SK-N-SH (cell line): ENCODE measurements around the gene KRT73. TPM values are rescaled to one million over a fixed set of nuclear protein-coding genes. Genes with fewer than 3 reads are reported as not detected.

ENCODE experiments used
- CTCF ChIA-PET: fragments of 300-600, 350-600 bp; formaldehyde crosslinking; extraction: SDS; loops from one replicate; lab custom pipeline; 2021; lab: Yijun Ruan, JAX
- POLR2A ChIA-PET: fragments of 350-600 bp; sonication (Branson Sonifier 250); formaldehyde crosslinking; extraction: SDS; loops from one replicate; lab custom pipeline; 2020; ENCODE audit warnings: antibody characterized with exemption, inconsistent platforms; lab: Yijun Ruan, JAX
- DNase-seq: peaks from one replicate; pipeline ENCODE4 v3.0.0; 2012
- H2AFZ ChIP-seq: fragments of 200-600 bp; sonication (generic); 2 replicates; pipeline ENCODE4 v1.8.1; 2016; ENCODE audit warnings: antibody characterized with exemption, mild to moderate bottlenecking, low read depth
- H3F3A ChIP-seq: fragments of 200-600 bp; sonication (generic); replicated peaks from 2 replicates; pipeline ENCODE3; 2016; ENCODE audit warnings: antibody characterized with exemption, mild to moderate bottlenecking; ENCODE audit not compliant: insufficient read depth
- H3K27ac ChIP-seq, 2 experiments: fragments of 200-500 bp in 1 of 2; fragments of 200-600 bp in 1 of 2; sonication (Bioruptor generic) in 1 of 2; sonication (generic), shearing (Covaris generic) in 1 of 2; 2 replicates each; pipeline versions ENCODE4 v1.5.1 to v1.6.1; 2014 to 2016; ENCODE audit warnings: low read depth in 2 of 2, inconsistent platforms in 1 of 2, low read length in 1 of 2, mild to moderate bottlenecking in 1 of 2, mixed read lengths in 1 of 2
- H3K27me3 ChIP-seq: fragments of 200-600 bp; sonication (generic), shearing (Covaris generic); 2 replicates; pipeline ENCODE4 v1.6.1; 2016; ENCODE audit warnings: mixed run types; ENCODE audit not compliant: insufficient read depth
- H3K36me3 ChIP-seq, 2 experiments: fragments of 200-500 bp in 1 of 2; fragments of 200-600 bp in 1 of 2; sonication (Bioruptor generic) in 1 of 2; sonication (generic) in 1 of 2; replicated peaks in 1 of 2; 2 replicates each; pipeline versions ENCODE3 to v1.5.1; 2014 to 2016; ENCODE audit warnings: low read length in 1 of 2, mild to moderate bottlenecking in 1 of 2; ENCODE audit not compliant: insufficient read depth in 2 of 2, control insufficient read depth in 1 of 2
- H3K4me1 ChIP-seq, 2 experiments: fragments of 200-500 bp in 1 of 2; fragments of 200-600 bp in 1 of 2; sonication (Bioruptor generic) in 1 of 2; sonication (generic), shearing (Covaris generic) in 1 of 2; 2 replicates each; pipeline versions ENCODE4 v1.5.1 to v1.6.1; 2014 to 2016; ENCODE audit warnings: low read depth in 1 of 2, low read length in 1 of 2, mixed run types in 1 of 2; ENCODE audit not compliant: insufficient read depth in 2 of 2, control insufficient read depth in 1 of 2
- H3K4me2 ChIP-seq: fragments of 200-600 bp; sonication (generic), shearing (Covaris generic); 2 replicates; pipeline ENCODE4 v1.6.1; 2017; ENCODE audit warnings: mixed run types
- H3K4me3 ChIP-seq, 2 experiments: fragments of 200-500 bp in 1 of 2; fragments of 200-600 bp in 1 of 2; sonication (Bioruptor generic) in 1 of 2; sonication (generic), shearing (Covaris generic) in 1 of 2; 2 replicates each; pipeline versions ENCODE4 v1.5.1 to v1.8.1; 2014 to 2016; ENCODE audit warnings: low read depth in 2 of 2, inconsistent platforms in 1 of 2, low read length in 1 of 2, mild to moderate bottlenecking in 1 of 2, mixed read lengths in 1 of 2, moderate library complexity in 1 of 2
- H3K79me2 ChIP-seq: fragments of 200-600 bp; sonication (generic); 2 replicates; pipeline ENCODE4 v1.8.1; 2017; ENCODE audit warnings: mild to moderate bottlenecking; ENCODE audit not compliant: insufficient read depth
- H3K9ac ChIP-seq: fragments of 200-600 bp; sonication (generic); 2 replicates; pipeline ENCODE4 v1.6.1; 2017; ENCODE audit warnings: mixed run types
- H3K9me2 ChIP-seq: fragments of 200-600 bp; sonication (generic); 2 replicates; pipeline ENCODE4 v1.6.1; 2017; ENCODE audit warnings: mixed run types
- H3K9me3 ChIP-seq: fragments of 200-600 bp; sonication (generic); 2 replicates; pipeline ENCODE4 v1.6.1; 2017; ENCODE audit warnings: mixed run types, mild to moderate bottlenecking, moderate library complexity
- H4K20me1 ChIP-seq: fragments of 200-600 bp; sonication (generic); 2 replicates; pipeline ENCODE4 v1.6.1; 2017; ENCODE audit warnings: mild to moderate bottlenecking, mixed run types; ENCODE audit not compliant: insufficient read depth
- EZH2phosphoT487 ChIP-seq: fragments of 200-600 bp; sonication (generic); IDR thresholded peaks from 2 replicates; pipeline ENCODE4 v1.6.1; 2017; ENCODE audit warnings: low read depth, mixed run types, mild to moderate bottlenecking, antibody characterized with exemption, moderate library complexity, borderline replicate concordance
- MXI1 ChIP-seq: IDR thresholded peaks from 2 replicates; pipeline ENCODE4 v1.6.1; 2012; ENCODE audit warnings: mild to moderate bottlenecking, low read depth, low read length, improper control_type of control experiment
- NRF1 ChIP-seq: IDR thresholded peaks from 2 replicates; pipeline ENCODE4 v1.6.1; 2012; ENCODE audit warnings: low read depth, mild to moderate bottlenecking, low read length
- RAD21 ChIP-seq: IDR thresholded peaks from 2 replicates; pipeline ENCODE4 v1.6.1; 2012; ENCODE audit warnings: mild to moderate bottlenecking, low read length
- RCOR1 ChIP-seq: fragments of 150-350 bp; IDR thresholded peaks from 2 replicates; pipeline ENCODE4 v1.6.1; 2017; ENCODE audit warnings: antibody characterized with exemption, low read length
- RFX5 ChIP-seq: IDR thresholded peaks from 2 replicates; pipeline ENCODE4 v1.6.1; 2012; ENCODE audit warnings: mild to moderate bottlenecking, improper control_type of control experiment, low read length
- SIN3A ChIP-seq: IDR thresholded peaks from 2 replicates; pipeline ENCODE4 v1.6.1; 2012; ENCODE audit warnings: low read depth, mild to moderate bottlenecking, low read length, moderate library complexity, borderline replicate concordance
- SMC3 ChIP-seq: IDR thresholded peaks from 2 replicates; pipeline ENCODE4 v1.6.1; 2012; ENCODE audit warnings: low read depth, low read length, improper control_type of control experiment
- TAF1 ChIP-seq: IDR thresholded peaks from 2 replicates; pipeline ENCODE4 v1.6.1; 2012; ENCODE audit warnings: low read depth, mild to moderate bottlenecking, low read length, moderate library complexity, borderline replicate concordance
- TEAD4 ChIP-seq: IDR thresholded peaks from 2 replicates; pipeline ENCODE4 v1.4.0; 2012; ENCODE audit warnings: mild to moderate bottlenecking, borderline replicate concordance; ENCODE audit not compliant: insufficient read depth
- WGBS: methylation state at CpG from one replicate; pipeline ENCODE4 v1.1.6; 2017; ENCODE audit warnings: low lambda C conversion rate; 5-methylcytosine and 5-hydroxymethylcytosine counted together
- polyA plus RNA-seq, 3 experiments: library from polyadenylated mRNA; depleted of rRNA; stranded (reverse); fragments of >200 nt; gene quantifications; 2 replicates each; pipeline ENCODE4 v1.2.3, GENCODE V29; 2012
- TF ChIP-seq, protein P1 (sequence below): fragments of 150-350 bp; IDR thresholded peaks from 2 replicates; pipeline ENCODE4 v1.6.1; 2017; ENCODE audit warnings: antibody characterized with exemption, low read length, low read depth, borderline replicate concordance
- TF ChIP-seq, protein P2 (sequence below): IDR thresholded peaks from 2 replicates; pipeline ENCODE4 v1.4.0; 2012; ENCODE audit warnings: low read depth
- TF ChIP-seq, protein P3 (sequence below): fragments of 200-600 bp; sonication (generic); IDR thresholded peaks from 2 replicates; pipeline ENCODE4 v1.6.1; 2017; ENCODE audit warnings: antibody characterized with exemption, mild to moderate bottlenecking, moderate library complexity
- TF ChIP-seq, protein P4 (sequence below): IDR thresholded peaks from 2 replicates; pipeline ENCODE4; 2012
- TF ChIP-seq, protein P5 (sequence below): IDR thresholded peaks from 2 replicates; pipeline ENCODE4 v1.4.0; 2012; ENCODE audit warnings: low read depth, borderline replicate concordance

Gene KRT73
- polyA plus RNA-seq, 1 of the 3 experiments (the other 2 are of a cell fraction) = not detected

DNA sequence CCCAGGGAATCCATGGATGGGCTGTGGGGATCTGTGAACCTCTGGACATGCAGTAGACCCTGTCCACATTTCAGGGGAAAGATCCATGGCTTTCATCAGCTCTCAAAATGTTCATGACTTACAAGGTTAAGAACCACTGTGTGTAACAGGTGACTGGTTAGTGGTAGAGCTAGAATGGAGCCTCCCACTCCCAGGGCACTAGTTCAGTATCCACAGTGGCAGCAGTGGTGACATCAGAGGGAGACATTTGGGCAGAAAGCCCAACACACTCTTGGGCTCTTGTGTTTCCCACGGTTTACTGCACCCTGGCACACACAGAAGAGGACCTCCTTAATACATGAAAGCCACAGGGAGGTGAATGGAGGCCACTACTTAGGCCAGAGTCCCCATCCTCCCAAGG lies 53.8 kb downstream of the KRT73 start:
- H3K27ac ChIP-seq = no peak overlapping the region
- no peak overlapping the region for H2AFZ ChIP-seq
- no peaks in the 10 kb centered on the region for H3F3A ChIP-seq
- no peaks in the 10 kb centered on the region for H3K36me3 ChIP-seq
- no peaks in the 10 kb centered on the region; a peak in 1 of 4 replicates for H3K4me1 ChIP-seq
- TF ChIP-seq, protein P1, sequence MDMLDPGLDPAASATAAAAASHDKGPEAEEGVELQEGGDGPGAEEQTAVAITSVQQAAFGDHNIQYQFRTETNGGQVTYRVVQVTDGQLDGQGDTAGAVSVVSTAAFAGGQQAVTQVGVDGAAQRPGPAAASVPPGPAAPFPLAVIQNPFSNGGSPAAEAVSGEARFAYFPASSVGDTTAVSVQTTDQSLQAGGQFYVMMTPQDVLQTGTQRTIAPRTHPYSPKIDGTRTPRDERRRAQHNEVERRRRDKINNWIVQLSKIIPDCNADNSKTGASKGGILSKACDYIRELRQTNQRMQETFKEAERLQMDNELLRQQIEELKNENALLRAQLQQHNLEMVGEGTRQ = no peak
- no peak for TF ChIP-seq TAF1
- no peak for TF ChIP-seq SIN3A
- no peak for TF ChIP-seq SMC3
- no peaks in the 10 kb centered on the region for H4K20me1 ChIP-seq
- WGBS = 0% methylated on average over 1 of the region's 1 CpG
- H3K9me2 ChIP-seq = no peaks in the 10 kb centered on the region
- no peaks in the 10 kb centered on the region for H3K79me2 ChIP-seq
- H3K4me3 ChIP-seq = no peak overlapping the region
- peaks cover 44% of the 10 kb centered on the region for H3K27me3 ChIP-seq
- no peaks in the 10 kb centered on the region for H3K9me3 ChIP-seq
- CTCF ChIA-PET = interaction anchor here (0.7 to 1.3 kb wide), 4 partner anchors 18 to 321 kb away, joined by 3 to 4 read pairs (median 3); no protein-coding TSS in a partner anchor
- DNase-seq = no peak
- no peak overlapping the region for H3K4me2 ChIP-seq
- POLR2A ChIA-PET = no interaction called here
- no peak overlapping the region for H3K9ac ChIP-seq

DNA sequence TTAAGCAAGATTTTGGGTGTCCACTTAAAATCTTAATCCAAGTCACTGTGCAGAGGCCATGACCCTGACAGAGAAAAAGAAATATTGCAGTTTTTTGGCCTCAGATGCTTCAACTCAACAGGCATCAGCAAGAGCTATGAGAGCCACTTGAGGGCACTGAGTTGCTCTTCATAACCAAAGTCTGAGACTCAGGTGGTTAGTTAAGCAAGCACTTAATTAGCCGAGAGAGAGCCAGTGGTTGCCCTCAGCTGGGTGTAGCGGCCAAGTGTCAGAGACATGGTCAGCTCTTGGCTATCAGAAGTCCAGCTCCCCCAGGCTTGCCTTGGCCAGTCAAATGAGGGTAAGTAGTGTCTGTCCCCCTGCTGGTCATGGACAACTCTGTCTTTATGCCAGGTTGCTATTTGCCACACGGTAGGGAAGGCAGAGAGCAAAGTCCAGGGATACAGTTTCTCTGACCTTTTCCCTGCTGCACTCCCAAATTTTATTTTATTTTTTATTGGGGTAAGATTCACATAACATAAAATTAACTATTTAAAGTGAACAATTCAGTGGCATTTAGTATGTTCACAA lies 56.4 kb downstream of the KRT73 start:
- Histone ChIP-seq H3K9me2 (no peaks in the 10 kb centered on the region), H3F3A (no peaks in the 10 kb centered on the region), H3K9me3 (no peaks in the 10 kb centered on the region), H3K79me2 (no peaks in the 10 kb centered on the region), H4K20me1 (no peaks in the 10 kb centered on the region), H3K4me3 (no peak overlapping the region), H3K4me2 (no peak overlapping the region), H3K27me3 (peaks cover 34% of the 10 kb centered on the region), H3K4me1 (no peaks in the 10 kb centered on the region), H3K27ac (no peak overlapping the region), H2AFZ (no peak overlapping the region), H3K36me3 (no peaks in the 10 kb centered on the region), H3K9ac (no peak overlapping the region)
- no peak for DNase-seq
- CTCF ChIA-PET = interaction anchor here (1.0 kb wide), 1 partner anchor 312 kb away, joined by 3 read pairs; no protein-coding TSS in a partner anchor
- WGBS = 10% methylated on average over 2 of the region's 3 CpGs
- TF ChIP-seq, protein P2, sequence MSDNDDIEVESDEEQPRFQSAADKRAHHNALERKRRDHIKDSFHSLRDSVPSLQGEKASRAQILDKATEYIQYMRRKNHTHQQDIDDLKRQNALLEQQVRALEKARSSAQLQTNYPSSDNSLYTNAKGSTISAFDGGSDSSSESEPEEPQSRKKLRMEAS = no peak
- TF ChIP-seq, protein P3, sequence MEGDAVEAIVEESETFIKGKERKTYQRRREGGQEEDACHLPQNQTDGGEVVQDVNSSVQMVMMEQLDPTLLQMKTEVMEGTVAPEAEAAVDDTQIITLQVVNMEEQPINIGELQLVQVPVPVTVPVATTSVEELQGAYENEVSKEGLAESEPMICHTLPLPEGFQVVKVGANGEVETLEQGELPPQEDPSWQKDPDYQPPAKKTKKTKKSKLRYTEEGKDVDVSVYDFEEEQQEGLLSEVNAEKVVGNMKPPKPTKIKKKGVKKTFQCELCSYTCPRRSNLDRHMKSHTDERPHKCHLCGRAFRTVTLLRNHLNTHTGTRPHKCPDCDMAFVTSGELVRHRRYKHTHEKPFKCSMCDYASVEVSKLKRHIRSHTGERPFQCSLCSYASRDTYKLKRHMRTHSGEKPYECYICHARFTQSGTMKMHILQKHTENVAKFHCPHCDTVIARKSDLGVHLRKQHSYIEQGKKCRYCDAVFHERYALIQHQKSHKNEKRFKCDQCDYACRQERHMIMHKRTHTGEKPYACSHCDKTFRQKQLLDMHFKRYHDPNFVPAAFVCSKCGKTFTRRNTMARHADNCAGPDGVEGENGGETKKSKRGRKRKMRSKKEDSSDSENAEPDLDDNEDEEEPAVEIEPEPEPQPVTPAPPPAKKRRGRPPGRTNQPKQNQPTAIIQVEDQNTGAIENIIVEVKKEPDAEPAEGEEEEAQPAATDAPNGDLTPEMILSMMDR = peak; percentile 36
- POLR2A ChIA-PET = no interaction called here

DNA sequence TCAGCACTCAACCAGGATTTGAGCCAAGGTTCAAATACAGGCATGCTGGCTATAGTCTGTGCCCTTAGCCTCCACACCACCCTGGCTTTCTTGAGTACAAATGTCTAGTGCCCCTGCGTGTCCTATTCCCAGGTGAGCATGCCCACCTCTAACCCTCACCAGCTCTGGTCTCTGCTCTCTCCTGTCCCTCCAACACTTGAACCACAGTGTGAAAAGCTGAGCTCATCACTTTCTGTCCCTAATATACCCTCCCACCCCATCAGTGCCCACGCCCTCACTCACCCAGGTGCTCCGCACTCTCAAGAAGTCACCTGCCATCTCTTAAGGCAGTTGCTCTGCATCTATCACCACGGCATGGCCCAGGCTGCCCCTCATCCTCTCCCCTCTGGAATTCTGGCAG lies 58.4 kb downstream of the KRT73 start:
- no peak overlapping the region for H3K9ac ChIP-seq
- no peaks in the 10 kb centered on the region for H4K20me1 ChIP-seq
- H3K27me3 ChIP-seq = peaks cover 43% of the 10 kb centered on the region
- no peak overlapping the region for H2AFZ ChIP-seq
- ChIA-PET CTCF (interaction anchor here (1.0 kb wide), 1 partner anchor 306 kb away, joined by 3 read pairs; no protein-coding TSS in a partner anchor), POLR2A (interaction anchor here (0.6 kb wide), 1 partner anchor 20 kb away, joined by 3 read pairs; no protein-coding TSS in a partner anchor)
- no peaks in the 10 kb centered on the region for H3K36me3 ChIP-seq
- no peaks in the 10 kb centered on the region for H3K9me2 ChIP-seq
- WGBS = 28% methylated on average over 4 of the region's 4 CpGs
- H3K4me1 ChIP-seq = no peaks in the 10 kb centered on the region
- H3K4me3 ChIP-seq = no peak overlapping the region
- DNase-seq = no peak
- H3K27ac ChIP-seq = no peak overlapping the region
- H3K9me3 ChIP-seq = no peaks in the 10 kb centered on the region
- no peaks in the 10 kb centered on the region for H3K79me2 ChIP-seq
- H3F3A ChIP-seq = no peaks in the 10 kb centered on the region
- no peak overlapping the region for H3K4me2 ChIP-seq
- TF ChIP-seq TEAD4 = no peak
- TF ChIP-seq RCOR1 = no peak
- no peak for TF ChIP-seq EZH2phosphoT487
- no peak for TF ChIP-seq SIN3A
- TF ChIP-seq RAD21 = no peak
- TF ChIP-seq, protein P4, sequence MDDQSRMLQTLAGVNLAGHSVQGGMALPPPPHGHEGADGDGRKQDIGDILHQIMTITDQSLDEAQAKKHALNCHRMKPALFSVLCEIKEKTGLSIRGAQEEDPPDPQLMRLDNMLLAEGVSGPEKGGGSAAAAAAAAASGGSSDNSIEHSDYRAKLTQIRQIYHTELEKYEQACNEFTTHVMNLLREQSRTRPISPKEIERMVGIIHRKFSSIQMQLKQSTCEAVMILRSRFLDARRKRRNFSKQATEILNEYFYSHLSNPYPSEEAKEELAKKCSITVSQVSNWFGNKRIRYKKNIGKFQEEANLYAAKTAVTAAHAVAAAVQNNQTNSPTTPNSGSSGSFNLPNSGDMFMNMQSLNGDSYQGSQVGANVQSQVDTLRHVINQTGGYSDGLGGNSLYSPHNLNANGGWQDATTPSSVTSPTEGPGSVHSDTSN = no peak
- no peak for TF ChIP-seq NRF1
- no peak for TF ChIP-seq RFX5
- TF ChIP-seq MXI1 = no peak
- TF ChIP-seq, protein P5, sequence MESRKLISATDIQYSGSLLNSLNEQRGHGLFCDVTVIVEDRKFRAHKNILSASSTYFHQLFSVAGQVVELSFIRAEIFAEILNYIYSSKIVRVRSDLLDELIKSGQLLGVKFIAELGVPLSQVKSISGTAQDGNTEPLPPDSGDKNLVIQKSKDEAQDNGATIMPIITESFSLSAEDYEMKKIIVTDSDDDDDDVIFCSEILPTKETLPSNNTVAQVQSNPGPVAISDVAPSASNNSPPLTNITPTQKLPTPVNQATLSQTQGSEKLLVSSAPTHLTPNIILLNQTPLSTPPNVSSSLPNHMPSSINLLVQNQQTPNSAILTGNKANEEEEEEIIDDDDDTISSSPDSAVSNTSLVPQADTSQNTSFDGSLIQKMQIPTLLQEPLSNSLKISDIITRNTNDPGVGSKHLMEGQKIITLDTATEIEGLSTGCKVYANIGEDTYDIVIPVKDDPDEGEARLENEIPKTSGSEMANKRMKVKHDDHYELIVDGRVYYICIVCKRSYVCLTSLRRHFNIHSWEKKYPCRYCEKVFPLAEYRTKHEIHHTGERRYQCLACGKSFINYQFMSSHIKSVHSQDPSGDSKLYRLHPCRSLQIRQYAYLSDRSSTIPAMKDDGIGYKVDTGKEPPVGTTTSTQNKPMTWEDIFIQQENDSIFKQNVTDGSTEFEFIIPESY = no peak
